SU-DHL-6 (cell line): Measurements from ENCODE around the gene SPON2.

Experiments
- EZH2phosphoT487 ChIP-seq: fragments of 200-600 bp; sonication (generic), shearing (Covaris generic); conservative IDR thresholded peaks from 2 replicates; pipeline ENCODE4 v1.6.1; 2018; ENCODE audit warnings: mild to moderate bottlenecking, antibody characterized with exemption, low read length, moderate library complexity, mixed read lengths
- TF ChIP-seq, protein P1 (sequence below): fragments of 200-600 bp; sonication (generic); IDR thresholded peaks from one replicate; pipeline ENCODE4 v1.5.1; 2017; ENCODE audit warnings: antibody characterized with exemption, mild to moderate bottlenecking, low read length, moderate library complexity; ENCODE audit not compliant: insufficient read depth, poor library complexity, severe bottlenecking

DNA sequence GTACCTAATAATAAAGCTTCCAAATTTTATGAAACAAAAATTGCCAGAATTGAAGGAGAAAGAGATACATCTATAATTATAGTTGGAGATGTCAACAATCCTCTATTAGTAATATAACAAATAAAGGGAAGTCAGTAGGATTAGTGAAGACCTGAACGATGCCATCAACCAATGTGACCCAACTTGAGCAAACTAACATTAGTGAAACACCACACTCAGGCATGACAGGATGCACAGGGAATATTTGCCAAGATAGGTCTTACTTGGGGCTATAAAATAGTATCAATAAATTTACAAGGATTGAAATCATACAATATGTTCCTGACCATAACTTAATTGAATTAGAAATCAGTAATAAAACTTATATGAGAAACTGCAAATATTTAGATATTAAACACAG lies 12.0 kb downstream of the SPON2 start:
- TF ChIP-seq, protein P1, sequence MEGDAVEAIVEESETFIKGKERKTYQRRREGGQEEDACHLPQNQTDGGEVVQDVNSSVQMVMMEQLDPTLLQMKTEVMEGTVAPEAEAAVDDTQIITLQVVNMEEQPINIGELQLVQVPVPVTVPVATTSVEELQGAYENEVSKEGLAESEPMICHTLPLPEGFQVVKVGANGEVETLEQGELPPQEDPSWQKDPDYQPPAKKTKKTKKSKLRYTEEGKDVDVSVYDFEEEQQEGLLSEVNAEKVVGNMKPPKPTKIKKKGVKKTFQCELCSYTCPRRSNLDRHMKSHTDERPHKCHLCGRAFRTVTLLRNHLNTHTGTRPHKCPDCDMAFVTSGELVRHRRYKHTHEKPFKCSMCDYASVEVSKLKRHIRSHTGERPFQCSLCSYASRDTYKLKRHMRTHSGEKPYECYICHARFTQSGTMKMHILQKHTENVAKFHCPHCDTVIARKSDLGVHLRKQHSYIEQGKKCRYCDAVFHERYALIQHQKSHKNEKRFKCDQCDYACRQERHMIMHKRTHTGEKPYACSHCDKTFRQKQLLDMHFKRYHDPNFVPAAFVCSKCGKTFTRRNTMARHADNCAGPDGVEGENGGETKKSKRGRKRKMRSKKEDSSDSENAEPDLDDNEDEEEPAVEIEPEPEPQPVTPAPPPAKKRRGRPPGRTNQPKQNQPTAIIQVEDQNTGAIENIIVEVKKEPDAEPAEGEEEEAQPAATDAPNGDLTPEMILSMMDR = no peak
- no peak for TF ChIP-seq EZH2phosphoT487
